GM23248 (cell line): Measurements from ENCODE around the gene UCP2. TPM values are rescaled to one million over a fixed set of nuclear protein-coding genes. Genes with fewer than 3 reads are reported as not detected.

ENCODE experiments used
- DNase-seq: peaks from one replicate; pipeline ENCODE4 v3.0.0-alpha.2; 2015
- H2AFZ ChIP-seq: fragments of 200-600 bp; sonication (generic); 2 replicates; pipeline ENCODE4 v1.6.1; 2016; ENCODE audit warnings: antibody characterized with exemption
- H3F3A ChIP-seq: fragments of 200-600 bp; sonication (generic); 2 replicates; pipeline ENCODE4 v1.6.1; 2016; ENCODE audit warnings: mild to moderate bottlenecking, antibody characterized with exemption, mixed run types; ENCODE audit not compliant: insufficient read depth
- H3K27ac ChIP-seq: fragments of 200-600 bp; sonication (generic); 2 replicates; pipeline ENCODE4 v1.5.1; 2016; ENCODE audit warnings: mild to moderate bottlenecking
- H3K27me3 ChIP-seq: fragments of 200-600 bp; sonication (generic); replicated peaks from 2 replicates; pipeline ENCODE4 v1.6.1; 2016; ENCODE audit warnings: mild to moderate bottlenecking; ENCODE audit not compliant: insufficient read depth
- H3K36me3 ChIP-seq: fragments of 200-600 bp; sonication (generic); 2 replicates; pipeline ENCODE4 v1.6.1; 2016; ENCODE audit warnings: low read depth, mild to moderate bottlenecking
- H3K4me1 ChIP-seq: fragments of 200-600 bp; sonication (generic); 2 replicates; pipeline ENCODE4 v1.6.1; 2016; ENCODE audit warnings: mild to moderate bottlenecking; ENCODE audit not compliant: insufficient read depth
- H3K4me2 ChIP-seq: fragments of 200-600 bp; sonication (generic); one replicate; pipeline ENCODE4 v1.6.1; 2016; ENCODE audit warnings: mild to moderate bottlenecking; ENCODE audit not compliant: unreplicated experiment
- H3K4me3 ChIP-seq: fragments of 200-600 bp; sonication (generic); 2 replicates; pipeline ENCODE4 v1.5.1; 2016; ENCODE audit warnings: mild to moderate bottlenecking
- H3K79me2 ChIP-seq: fragments of 200-600 bp; sonication (generic); 2 replicates; pipeline ENCODE4 v1.6.1; 2016; ENCODE audit warnings: mild to moderate bottlenecking; ENCODE audit not compliant: insufficient read depth
- H3K9ac ChIP-seq: fragments of 200-600 bp; sonication (generic); 2 replicates; pipeline ENCODE4 v1.6.1; 2016; ENCODE audit warnings: mild to moderate bottlenecking
- H3K9me2 ChIP-seq: fragments of 200-600 bp; sonication (generic); 2 replicates; pipeline ENCODE4 v1.6.1; 2016; ENCODE audit warnings: mixed run types, mild to moderate bottlenecking, moderate library complexity; ENCODE audit not compliant: insufficient read depth
- H3K9me3 ChIP-seq: fragments of 200-600 bp; sonication (generic); one replicate; pipeline ENCODE4 v1.6.1; 2017; ENCODE audit warnings: low read depth
- H4K20me1 ChIP-seq: fragments of 200-600 bp; sonication (generic); 2 replicates; pipeline ENCODE4 v1.6.0; 2016; ENCODE audit not compliant: insufficient read depth
- EZH2 ChIP-seq: fragments of 200-600 bp; sonication (generic); IDR thresholded peaks from 2 replicates; pipeline ENCODE4 v1.6.1; 2018; ENCODE audit warnings: antibody characterized with exemption, mild to moderate bottlenecking; ENCODE audit not compliant: insufficient read depth, poor library complexity, severe bottlenecking
- EZH2phosphoT487 ChIP-seq: fragments of 200-600 bp; sonication (generic); IDR thresholded peaks from 2 replicates; pipeline ENCODE4 v1.6.1; 2018; ENCODE audit warnings: antibody characterized with exemption, moderate library complexity, mild to moderate bottlenecking, low read depth; ENCODE audit not compliant: insufficient read depth
- WGBS, 2 experiments: methylation state at CpG; one replicate each; pipeline ENCODE4 v1.1.6; 2015 to 2017; ENCODE audit warnings: low lambda C conversion rate in 2 of 2, low coverage in 1 of 2; ENCODE audit errors: missing lambda C conversion rate in 2 of 2; 5-methylcytosine and 5-hydroxymethylcytosine counted together
- in situ Hi-C: fragments of 300-500 bp; cut with MboI; formaldehyde crosslinking; loops from 2 replicates; pipeline ENCODE4 v1.15.0; 2020
- polyA plus RNA-seq: library from polyadenylated mRNA; unstranded; fragments of >200 nt; fragmentation: Nextera tagmentation; extraction: Ambion mirVana; gene quantifications from 2 replicates; pipeline ENCODE4 v1.2.1, GENCODE V29; 2016
- total RNA-seq: library from RNA; depleted of rRNA; stranded (reverse); fragments of >200 nt; shearing (Covaris generic); gene quantifications from 2 replicates; pipeline ENCODE4 v1.2.3, GENCODE V29; 2014

Gene UCP2
- total and polyA plus RNA-seq, 2 experiments from 2014 or later, result 2.0 TPM; not detected in 1

DNA sequence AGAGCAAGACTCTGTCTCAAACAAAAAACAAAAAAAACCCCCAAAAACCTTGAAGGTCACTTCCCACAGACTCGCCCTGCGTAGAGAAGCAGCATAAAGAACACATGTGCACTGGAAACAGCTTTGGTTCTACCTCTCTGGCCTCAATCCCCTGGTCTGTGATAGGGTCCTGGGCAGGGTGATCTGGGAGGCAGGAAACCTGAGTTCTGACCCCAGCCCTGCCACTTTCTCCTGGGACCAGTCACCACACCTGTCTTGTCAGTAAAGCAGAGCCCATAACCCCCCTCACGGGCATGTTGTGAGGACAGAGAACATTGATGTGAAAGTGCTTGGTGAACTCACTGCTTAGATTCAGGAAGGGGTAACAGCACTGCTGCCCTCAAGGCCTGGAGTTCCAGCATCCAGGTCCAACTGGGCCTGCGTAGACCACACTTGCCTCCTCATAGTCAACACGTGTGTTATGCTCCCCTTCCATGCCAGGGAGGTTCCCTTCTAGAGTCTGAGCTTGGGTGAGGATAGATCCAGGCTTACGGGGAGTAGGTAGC, 11.4 kb downstream of the UCP2 start:
- H3K4me3 ChIP-seq, result no peak overlapping the region
- no peak overlapping the region for H3K9ac ChIP-seq
- no peaks in the 10 kb centered on the region for H3K9me3 ChIP-seq
- no peak for DNase-seq
- no peaks in the 10 kb centered on the region for H3K9me2 ChIP-seq
- H3K4me2 ChIP-seq, result no peak overlapping the region
- no peaks in the 10 kb centered on the region for H4K20me1 ChIP-seq
- H3F3A ChIP-seq, result no peaks in the 10 kb centered on the region
- no peak overlapping the region for H3K27ac ChIP-seq
- no peaks in the 10 kb centered on the region for H3K36me3 ChIP-seq
- no peaks in the 10 kb centered on the region for H3K27me3 ChIP-seq
- in situ Hi-C loops, result no loop called here
- no peak overlapping the region for H2AFZ ChIP-seq
- H3K79me2 ChIP-seq, result no peaks in the 10 kb centered on the region
- 78 to 79% methylated on average over 6 of the region's 6 CpGs for WGBS, 2 experiments
- no peak for TF ChIP-seq EZH2
- no peak for TF ChIP-seq EZH2phosphoT487
- peaks cover 10% of the 10 kb centered on the region; the same call in 1 of the 2 replicates for H3K4me1 ChIP-seq

DNA sequence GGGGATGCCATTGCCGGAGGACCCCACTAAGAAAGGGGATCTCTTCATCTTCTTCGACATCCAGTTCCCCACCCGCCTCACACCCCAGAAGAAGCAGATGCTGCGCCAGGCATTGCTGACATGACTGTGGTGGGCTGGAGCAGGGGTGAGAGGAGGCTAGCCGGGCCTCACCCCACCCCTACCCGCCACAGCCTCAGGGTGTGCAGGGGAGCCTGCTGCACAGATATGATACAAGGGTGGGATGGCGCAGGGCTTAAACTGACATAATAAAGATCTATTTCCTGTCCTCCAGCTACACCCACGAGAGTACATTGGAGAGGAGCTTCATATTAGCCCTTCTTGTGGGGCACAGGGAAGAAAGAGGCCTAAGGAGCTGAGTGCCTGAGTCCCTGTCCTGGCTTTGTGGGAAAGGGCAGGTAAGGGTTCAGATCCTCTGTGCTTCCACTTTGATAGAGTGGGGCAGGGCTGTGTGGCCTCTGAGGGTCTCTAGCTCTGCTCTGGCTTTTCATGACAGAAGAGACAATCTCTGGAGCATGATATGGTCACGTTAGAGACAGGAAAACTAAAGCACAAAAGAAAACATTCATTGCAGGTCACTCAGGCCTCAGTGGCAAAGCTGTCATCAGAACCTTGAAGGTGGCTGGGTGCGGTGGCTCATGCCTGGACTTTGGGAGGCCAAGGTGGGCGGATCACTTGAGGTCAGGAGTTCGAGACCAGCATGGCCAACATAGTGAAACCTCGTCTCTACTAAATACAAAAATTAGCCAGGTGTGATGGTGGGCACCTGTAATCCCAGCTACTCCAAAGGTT, 12.4 kb downstream of the UCP2 start:
- no peaks in the 10 kb centered on the region for H3K27me3 ChIP-seq
- no peak for DNase-seq
- in situ Hi-C loops, result no loop called here

DNA sequence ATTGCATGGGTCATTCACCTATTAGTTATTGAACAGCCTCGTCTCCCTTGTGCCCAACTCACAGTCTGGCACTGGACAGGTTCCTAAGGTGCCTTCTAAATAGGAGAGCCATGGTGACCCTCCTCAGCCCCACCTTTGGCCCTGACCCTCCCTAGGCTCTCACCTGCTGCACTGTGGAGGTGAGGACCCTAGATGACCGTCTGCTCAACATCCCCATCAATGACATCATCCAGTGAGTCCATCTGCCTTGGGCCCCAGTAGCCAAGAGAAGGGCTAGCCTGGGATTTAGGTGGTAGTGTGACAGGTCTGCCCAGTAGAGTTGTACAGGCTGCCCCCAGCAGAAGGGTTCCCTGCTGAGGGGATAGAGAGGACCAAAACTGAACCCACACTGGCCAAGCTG, 13.6 kb downstream of the UCP2 start:
- H3K4me3 ChIP-seq, result no peak overlapping the region
- no peaks in the 10 kb centered on the region for H3F3A ChIP-seq
- H4K20me1 ChIP-seq, result no peaks in the 10 kb centered on the region
- H3K9me2 ChIP-seq, result no peaks in the 10 kb centered on the region
- TF ChIP-seq EZH2 (no peak), EZH2phosphoT487 (no peak)
- no peak overlapping the region for H2AFZ ChIP-seq
- H3K4me1 ChIP-seq, result peaks cover 10% of the 10 kb centered on the region; the same call in 1 of the 2 replicates
- no peak overlapping the region for H3K27ac ChIP-seq
- no peak overlapping the region for H3K4me2 ChIP-seq
- no peaks in the 10 kb centered on the region for H3K36me3 ChIP-seq
- no peaks in the 10 kb centered on the region for H3K9me3 ChIP-seq
- in situ Hi-C loops, result no loop called here
- H3K27me3 ChIP-seq, result no peaks in the 10 kb centered on the region
- no peaks in the 10 kb centered on the region for H3K79me2 ChIP-seq
- 57 to 70% methylated on average over 2 of the region's 2 CpGs for whole genome bisulfite sequencing, 2 experiments
- H3K9ac ChIP-seq, result no peak overlapping the region
- DNase-seq, result no peak

More for the DNA sequence above, 12.4 kb downstream of the UCP2 start:
- Histone ChIP-seq H3K4me3 (no peak overlapping the region), H3K79me2 (no peaks in the 10 kb centered on the region), H3K9me3 (no peaks in the 10 kb centered on the region), H3K27ac (no peak overlapping the region), H3K9me2 (no peaks in the 10 kb centered on the region), H3F3A (no peaks in the 10 kb centered on the region), H3K9ac (no peak overlapping the region), H3K36me3 (no peaks in the 10 kb centered on the region), H2AFZ (no peak overlapping the region), H3K4me1 (peaks cover 10% of the 10 kb centered on the region; the same call in 1 of the 2 replicates), H4K20me1 (no peaks in the 10 kb centered on the region), H3K4me2 (no peak overlapping the region)
- WGBS, 2 experiments, result 82 to 85% methylated on average over 13 of the region's 13 CpGs
- no peak for TF ChIP-seq EZH2phosphoT487
- no peak for TF ChIP-seq EZH2

DNA sequence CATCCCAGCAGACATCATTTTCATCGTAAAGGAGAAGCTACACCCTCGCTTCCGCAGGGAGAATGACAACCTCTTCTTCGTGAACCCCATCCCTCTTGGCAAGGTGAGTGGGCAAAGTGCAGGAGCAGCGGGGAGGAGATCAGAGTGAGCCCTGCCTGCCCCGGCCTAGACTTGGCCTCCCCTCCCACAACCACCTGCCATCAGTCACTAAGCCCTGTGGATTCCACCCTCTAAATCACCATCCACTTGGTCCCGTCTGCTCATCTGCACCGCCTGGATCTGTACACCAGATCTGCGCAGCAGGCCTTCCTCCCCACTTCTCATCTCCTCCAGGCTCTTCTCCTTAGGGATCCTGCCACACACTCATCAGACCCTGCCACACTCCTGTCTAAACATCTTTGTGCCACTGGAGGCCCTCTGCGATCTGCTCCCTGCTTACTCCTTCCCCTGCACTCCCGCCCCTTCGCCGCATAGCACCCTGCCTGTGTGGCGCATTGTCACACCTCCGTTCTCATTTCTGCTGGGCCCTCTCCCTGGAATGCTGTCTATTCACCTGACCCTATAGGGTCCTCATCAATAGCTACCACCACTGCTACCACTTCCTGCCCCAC, 14.2 kb downstream of the UCP2 start:
- Histone ChIP-seq H3K27me3 (no peaks in the 10 kb centered on the region), H3K9me2 (no peaks in the 10 kb centered on the region), H3F3A (no peaks in the 10 kb centered on the region), H3K4me3 (no peak overlapping the region), H3K36me3 (no peaks in the 10 kb centered on the region), H2AFZ (no peak overlapping the region), H3K9me3 (no peaks in the 10 kb centered on the region), H3K79me2 (no peaks in the 10 kb centered on the region), H3K27ac (no peak overlapping the region), H3K4me2 (no peak overlapping the region), H3K9ac (no peak overlapping the region), H3K4me1 (peaks cover 3% of the 10 kb centered on the region; the same call in 1 of the 2 replicates), H4K20me1 (no peaks in the 10 kb centered on the region)
- no peak for TF ChIP-seq EZH2
- no peak for TF ChIP-seq EZH2phosphoT487
- DNase-seq, result no peak
- in situ Hi-C loops, result no loop called here
- WGBS, 2 experiments, result 90 to 92% methylated on average over 15 of the region's 15 CpGs
